ENCODE results near the gene CPAMD8.

Gene CPAMD8

GRCh38 chr19:16887353-16888265 is 139.0 kb downstream of the CPAMD8 start:
- DNase-seq (ENCODE audit: insufficient read length, low spot score) (no peak), FAIRE-seq (no peak)
- TF ChIP-seq CTCF (IDR thresholded peaks at IDR 0.05; ENCODE audit: insufficient read depth, missing control alignments) = no peak

GRCh38 chr19:16886305-16886880 is 140.2 kb downstream of the CPAMD8 start:
- DNase-seq (ENCODE audit: insufficient read length, low spot score) = no peak
- TF ChIP-seq CTCF (IDR thresholded peaks at IDR 0.05; ENCODE audit: insufficient read depth, missing control alignments) = no peak
- FAIRE-seq = no peak

- TF ChIP-seq CTCF (IDR thresholded peaks at IDR 0.05; ENCODE audit: insufficient read depth, missing control alignments) = no peak
These were observed 141.4 kb downstream of the CPAMD8 start for GRCh38 chr19:16885166-16885565.

GRCh38 chr19:16883522-16883921 is 143.1 kb downstream of the CPAMD8 start:
- FAIRE-seq = no peak

More at GRCh38 chr19:16885166-16885565, 141.4 kb downstream of the CPAMD8 start:
- DNase-seq (ENCODE audit: insufficient read length, low spot score) (no peak), FAIRE-seq (no peak)

GRCh38 chr19:16882146-16882545 is 144.5 kb downstream of the CPAMD8 start:
- no peak for TF ChIP-seq CTCF (IDR thresholded peaks at IDR 0.05; ENCODE audit: insufficient read depth, missing control alignments)
- no peak for FAIRE-seq
- no peak for DNase-seq (ENCODE audit: insufficient read length, low spot score)

More at GRCh38 chr19:16883522-16883921, 143.1 kb downstream of the CPAMD8 start:
- no peak for TF ChIP-seq CTCF (IDR thresholded peaks at IDR 0.05; ENCODE audit: insufficient read depth, missing control alignments)
- no peak for DNase-seq (ENCODE audit: insufficient read length, low spot score)

- no peak for FAIRE-seq
- no peak for DNase-seq (ENCODE audit: insufficient read length, low spot score)
- no peak for TF ChIP-seq CTCF (IDR thresholded peaks at IDR 0.05; ENCODE audit: insufficient read depth, missing control alignments)
These were observed 145.6 kb downstream of the CPAMD8 start for GRCh38 chr19:16880884-16881554.

All from D721Med (cell line).